Heart left ventricle (tissue), 13 donors: ENCODE measurements around the gene MGAT4D.

ENCODE experiments used
- POLR2A ChIP-seq, 2 donors: fragments of 450-650 bp; IDR thresholded peaks; one replicate each; pipeline ENCODE4 v1.6.1; 2017; ENCODE audit warnings: antibody characterized with exemption in 2 of 2, mild to moderate bottlenecking in 2 of 2, moderate library complexity in 2 of 2
- TF ChIP-seq, protein P1 (sequence below), 12 donors: fragments of 200-600 bp; sonication (generic) in 4 of 12; IDR thresholded peaks; one replicate each; pipeline versions ENCODE4 v1.5.0 to v1.8.0; 2018 to 2022; ENCODE audit warnings: antibody characterized with exemption in 12 of 12, mild to moderate bottlenecking in 5 of 12
- donor health status: ischemic (EF 13 %, LVEDD 7.1; RV severe dilation, severe dysfunction).
- donor health status: DM: no; HTN: yes; CAD: no.
- donor health status: DM: no; HTN: no; CAD: no.
- donor health status: ischemic (EF 25% LVEDD 6.9; RV normal size, moderate dysfunction).
- donor health status: ischemic (EF 25% LVEDD 5.7; RV mildly dilated, moderate dysfunction).
- donor health status: ischemic (EF 35%, LVEDD 5.7; RV mildly dilated, moderate dysfunction).
- donor health status: nonischemic (EF 11% LVEDD 7.7; RV severe dilation, severe dysfunction).
- donor health status: DM: yes; HTN: yes; CAD: no.
- donor health status: PGD.
- donor health status: ischemic (EF 29% LVEDD 5.4; RV normal size, mild dysfunction).
- donor health status: nonischemic (EF 23%, LVEDD 6.1; RV moderate dilation, normal function).

DNA sequence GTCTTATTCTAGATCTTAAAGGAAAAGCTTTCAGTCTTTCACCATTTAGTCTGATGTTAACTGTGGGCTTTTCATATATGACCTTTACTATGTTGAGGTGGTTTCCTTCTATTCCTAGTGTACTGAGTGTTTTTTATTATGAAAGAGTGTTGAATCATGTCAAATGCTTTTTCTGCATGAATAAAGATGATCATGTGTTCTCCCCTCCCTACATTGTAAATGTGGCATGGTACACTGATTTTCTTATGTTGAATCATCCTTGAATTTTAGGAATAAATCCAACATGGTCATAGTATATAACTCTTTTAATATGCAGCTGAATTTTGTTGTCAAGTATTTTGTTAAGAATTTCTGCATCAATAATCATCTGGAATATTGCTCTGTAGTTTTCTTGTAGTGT is 75.0 kb downstream of the MGAT4D start:
- TF ChIP-seq, protein P1, sequence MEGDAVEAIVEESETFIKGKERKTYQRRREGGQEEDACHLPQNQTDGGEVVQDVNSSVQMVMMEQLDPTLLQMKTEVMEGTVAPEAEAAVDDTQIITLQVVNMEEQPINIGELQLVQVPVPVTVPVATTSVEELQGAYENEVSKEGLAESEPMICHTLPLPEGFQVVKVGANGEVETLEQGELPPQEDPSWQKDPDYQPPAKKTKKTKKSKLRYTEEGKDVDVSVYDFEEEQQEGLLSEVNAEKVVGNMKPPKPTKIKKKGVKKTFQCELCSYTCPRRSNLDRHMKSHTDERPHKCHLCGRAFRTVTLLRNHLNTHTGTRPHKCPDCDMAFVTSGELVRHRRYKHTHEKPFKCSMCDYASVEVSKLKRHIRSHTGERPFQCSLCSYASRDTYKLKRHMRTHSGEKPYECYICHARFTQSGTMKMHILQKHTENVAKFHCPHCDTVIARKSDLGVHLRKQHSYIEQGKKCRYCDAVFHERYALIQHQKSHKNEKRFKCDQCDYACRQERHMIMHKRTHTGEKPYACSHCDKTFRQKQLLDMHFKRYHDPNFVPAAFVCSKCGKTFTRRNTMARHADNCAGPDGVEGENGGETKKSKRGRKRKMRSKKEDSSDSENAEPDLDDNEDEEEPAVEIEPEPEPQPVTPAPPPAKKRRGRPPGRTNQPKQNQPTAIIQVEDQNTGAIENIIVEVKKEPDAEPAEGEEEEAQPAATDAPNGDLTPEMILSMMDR (IDR thresholded peaks at IDR 0.05): no peak
- no peak for TF ChIP-seq POLR2A (IDR thresholded peaks at IDR 0.05)
